ENCODE data around the gene SMIM44.

GRCh38 chr19:3533033-3533432 is 49.8 kb upstream of the SMIM44 start:
- TF ChIP-seq CTCF (IDR thresholded peaks at IDR 0.05 in 8 of 11, conservative IDR thresholded peaks at IDR 0.05 in 3 of 11), result no peak
- no peak for TF ChIP-seq POLR2A (IDR thresholded peaks at IDR 0.05)
